ENCODE measurements around the gene KASH5. TPM values are rescaled to one million over a fixed set of nuclear protein-coding genes. Genes with fewer than 3 reads are reported as not detected.
A peak's percentile ranks its signal among the peaks of the same experiment; 100 is the strongest.

KASH5 gene
- total and polyA plus RNA-seq, 2 of the 13 experiments (the other 11 are each of a cell fraction or from before 2014, with no cell fraction given) = not detected

DNA sequence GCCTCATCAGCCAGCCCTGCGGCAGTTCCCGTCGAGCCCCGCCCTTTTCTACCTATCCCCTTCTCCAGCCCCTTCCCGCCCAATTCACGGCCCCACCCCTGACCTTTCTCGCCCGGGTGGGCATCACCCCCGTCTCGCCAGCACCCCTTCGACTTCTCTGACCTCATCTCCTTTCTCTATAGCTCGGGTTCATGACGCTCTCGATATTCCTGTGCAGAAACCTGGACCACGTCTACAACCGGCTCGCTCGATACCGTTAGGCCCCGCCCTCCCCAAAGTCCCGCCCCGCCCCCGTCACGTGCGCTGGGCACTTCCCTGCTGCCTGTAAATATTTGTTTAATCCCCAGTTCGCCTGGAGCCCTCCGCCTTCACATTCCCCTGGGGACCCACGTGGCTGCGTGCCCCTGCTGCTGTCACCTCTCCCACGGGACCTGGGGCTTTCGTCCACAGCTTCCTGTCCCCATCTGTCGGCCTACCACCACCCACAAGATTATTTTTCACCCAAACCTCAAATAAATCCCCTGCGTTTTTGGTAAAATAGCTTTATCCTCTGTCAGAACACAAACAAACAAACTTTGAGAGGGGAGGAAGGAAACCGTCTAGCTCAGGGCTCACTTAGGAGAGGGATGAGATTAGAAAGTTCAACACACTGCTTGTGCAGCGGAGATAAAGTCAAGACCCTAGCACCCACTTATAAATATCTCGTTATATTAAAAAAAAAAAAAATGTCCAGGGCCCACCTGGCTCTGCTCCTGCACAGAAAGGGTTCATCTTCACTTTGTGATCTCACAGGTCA is 47.8 kb upstream of the KASH5 start:
- H4K20me1 ChIP-seq (ENCODE audit: insufficient read depth, low read length) = no peaks in the 10 kb centered on the region
- H3K79me2 ChIP-seq (ENCODE audit: insufficient read depth, low read length) = no peaks in the 10 kb centered on the region
- H3K36me3 ChIP-seq (replicated peaks in 1 of 2; ENCODE audit: control insufficient read depth in 1 of 2, insufficient read depth in 2 of 2, low read length in 2 of 2) = peaks cover 0 to 2% of the 10 kb centered on the region in 2 experiments; a peak in 1 of 5 replicates
- CTCF ChIA-PET (ENCODE audit: low intra/inter-chr PET ratio, low total read pairs) = no interaction called here
- ATAC-seq (peak; percentile 78), FAIRE-seq (no peak), DNase-seq (ENCODE audit: low spot score) (peak; percentile 78)
- no peaks in the 10 kb centered on the region for H3K27me3 ChIP-seq (ENCODE audit: control insufficient read depth in 1 of 2, insufficient read depth in 2 of 2, low read length in 2 of 2)
- H3K4me1 ChIP-seq (ENCODE audit: insufficient read depth, low read length) = peaks cover 15% of the 10 kb centered on the region
- no TSS peak for BruUV-seq (replicated peaks)
- H3K9ac ChIP-seq (ENCODE audit: insufficient read depth, low read depth, low read length) = no peak overlapping the region
- peak overlapping the region in 2 of 3 experiments; percentile 6 to 21; a peak in 2 of 6 replicates for H3K4me3 ChIP-seq (replicated peaks in 1 of 3; ENCODE audit: insufficient read depth in 1 of 3, low read depth in 2 of 3, low read length in 3 of 3)
- H2AFZ ChIP-seq (ENCODE audit: low read length) = no peak overlapping the region
- intact Hi-C loops (cut with micrococcal nuclease; ENCODE audit: unreplicated experiment) (no loop called here), in situ Hi-C loops (cut with HindIII; ENCODE audit: extremely low pct_ligation_motif_present, low pct_unique_long_range_greater_than_20kb) (no loop called here)
- POLR2A ChIA-PET = interaction anchor here (0.6 to 1.1 kb wide), 2 partner anchors 9 to 427 kb away, joined by 3 to 4 read pairs; partner anchors contain the start of gene AP2A1
- H3K27ac ChIP-seq (ENCODE audit: extremely low read length, insufficient read depth, low read length) = no peak overlapping the region
- H3K9me3 ChIP-seq (ENCODE audit: low read length) = no peaks in the 10 kb centered on the region
- peak overlapping the region; percentile 74 for H3K4me2 ChIP-seq (ENCODE audit: low read depth, low read length)
- WGBS (ENCODE audit: low lambda C conversion rate) = 33% methylated on average over 36 of the region's 36 CpGs
- peak; percentile 63 for TF ChIP-seq FOXA3 (CRISPR knock-in tag; IDR thresholded peaks at IDR 0.05)
- TF ChIP-seq THAP11 (CRISPR knock-in tag; IDR thresholded peaks at IDR 0.05) = peak; percentile 58
- TF ChIP-seq, protein P1, sequence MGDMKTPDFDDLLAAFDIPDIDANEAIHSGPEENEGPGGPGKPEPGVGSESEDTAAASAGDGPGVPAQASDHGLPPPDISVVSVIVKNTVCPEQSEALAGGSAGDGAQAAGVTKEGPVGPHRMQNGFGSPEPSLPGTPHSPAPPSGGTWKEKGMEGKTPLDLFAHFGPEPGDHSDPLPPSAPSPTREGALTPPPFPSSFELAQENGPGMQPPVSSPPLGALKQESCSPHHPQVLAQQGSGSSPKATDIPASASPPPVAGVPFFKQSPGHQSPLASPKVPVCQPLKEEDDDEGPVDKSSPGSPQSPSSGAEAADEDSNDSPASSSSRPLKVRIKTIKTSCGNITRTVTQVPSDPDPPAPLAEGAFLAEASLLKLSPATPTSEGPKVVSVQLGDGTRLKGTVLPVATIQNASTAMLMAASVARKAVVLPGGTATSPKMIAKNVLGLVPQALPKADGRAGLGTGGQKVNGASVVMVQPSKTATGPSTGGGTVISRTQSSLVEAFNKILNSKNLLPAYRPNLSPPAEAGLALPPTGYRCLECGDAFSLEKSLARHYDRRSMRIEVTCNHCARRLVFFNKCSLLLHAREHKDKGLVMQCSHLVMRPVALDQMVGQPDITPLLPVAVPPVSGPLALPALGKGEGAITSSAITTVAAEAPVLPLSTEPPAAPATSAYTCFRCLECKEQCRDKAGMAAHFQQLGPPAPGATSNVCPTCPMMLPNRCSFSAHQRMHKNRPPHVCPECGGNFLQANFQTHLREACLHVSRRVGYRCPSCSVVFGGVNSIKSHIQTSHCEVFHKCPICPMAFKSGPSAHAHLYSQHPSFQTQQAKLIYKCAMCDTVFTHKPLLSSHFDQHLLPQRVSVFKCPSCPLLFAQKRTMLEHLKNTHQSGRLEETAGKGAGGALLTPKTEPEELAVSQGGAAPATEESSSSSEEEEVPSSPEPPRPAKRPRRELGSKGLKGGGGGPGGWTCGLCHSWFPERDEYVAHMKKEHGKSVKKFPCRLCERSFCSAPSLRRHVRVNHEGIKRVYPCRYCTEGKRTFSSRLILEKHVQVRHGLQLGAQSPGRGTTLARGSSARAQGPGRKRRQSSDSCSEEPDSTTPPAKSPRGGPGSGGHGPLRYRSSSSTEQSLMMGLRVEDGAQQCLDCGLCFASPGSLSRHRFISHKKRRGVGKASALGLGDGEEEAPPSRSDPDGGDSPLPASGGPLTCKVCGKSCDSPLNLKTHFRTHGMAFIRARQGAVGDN (CRISPR knock-in tag; IDR thresholded peaks at IDR 0.05) = peak; percentile 65
- peak; percentile 34 for TF ChIP-seq GABPB1 (CRISPR knock-in tag; IDR thresholded peaks at IDR 0.05)
- TF ChIP-seq MED1 (CRISPR knock-in tag; IDR thresholded peaks at IDR 0.05) = peak; percentile 49; the same call in 1 of the 2 replicates
- TF ChIP-seq MXD4 (CRISPR knock-in tag; IDR thresholded peaks at IDR 0.05) = peak; percentile 91
- TF ChIP-seq YY1 (IDR thresholded peaks at IDR 0.05; ENCODE audit: insufficient read depth, insufficient replicate concordance, low read depth, low read length) = peak; percentile 12
- TF ChIP-seq MYC (CRISPR knock-in tag; IDR thresholded peaks at IDR 0.05; ENCODE audit: borderline replicate concordance) = peak; percentile 74
- TF ChIP-seq, protein P2, sequence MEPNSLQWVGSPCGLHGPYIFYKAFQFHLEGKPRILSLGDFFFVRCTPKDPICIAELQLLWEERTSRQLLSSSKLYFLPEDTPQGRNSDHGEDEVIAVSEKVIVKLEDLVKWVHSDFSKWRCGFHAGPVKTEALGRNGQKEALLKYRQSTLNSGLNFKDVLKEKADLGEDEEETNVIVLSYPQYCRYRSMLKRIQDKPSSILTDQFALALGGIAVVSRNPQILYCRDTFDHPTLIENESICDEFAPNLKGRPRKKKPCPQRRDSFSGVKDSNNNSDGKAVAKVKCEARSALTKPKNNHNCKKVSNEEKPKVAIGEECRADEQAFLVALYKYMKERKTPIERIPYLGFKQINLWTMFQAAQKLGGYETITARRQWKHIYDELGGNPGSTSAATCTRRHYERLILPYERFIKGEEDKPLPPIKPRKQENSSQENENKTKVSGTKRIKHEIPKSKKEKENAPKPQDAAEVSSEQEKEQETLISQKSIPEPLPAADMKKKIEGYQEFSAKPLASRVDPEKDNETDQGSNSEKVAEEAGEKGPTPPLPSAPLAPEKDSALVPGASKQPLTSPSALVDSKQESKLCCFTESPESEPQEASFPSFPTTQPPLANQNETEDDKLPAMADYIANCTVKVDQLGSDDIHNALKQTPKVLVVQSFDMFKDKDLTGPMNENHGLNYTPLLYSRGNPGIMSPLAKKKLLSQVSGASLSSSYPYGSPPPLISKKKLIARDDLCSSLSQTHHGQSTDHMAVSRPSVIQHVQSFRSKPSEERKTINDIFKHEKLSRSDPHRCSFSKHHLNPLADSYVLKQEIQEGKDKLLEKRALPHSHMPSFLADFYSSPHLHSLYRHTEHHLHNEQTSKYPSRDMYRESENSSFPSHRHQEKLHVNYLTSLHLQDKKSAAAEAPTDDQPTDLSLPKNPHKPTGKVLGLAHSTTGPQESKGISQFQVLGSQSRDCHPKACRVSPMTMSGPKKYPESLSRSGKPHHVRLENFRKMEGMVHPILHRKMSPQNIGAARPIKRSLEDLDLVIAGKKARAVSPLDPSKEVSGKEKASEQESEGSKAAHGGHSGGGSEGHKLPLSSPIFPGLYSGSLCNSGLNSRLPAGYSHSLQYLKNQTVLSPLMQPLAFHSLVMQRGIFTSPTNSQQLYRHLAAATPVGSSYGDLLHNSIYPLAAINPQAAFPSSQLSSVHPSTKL (CRISPR knock-in tag; IDR thresholded peaks at IDR 0.05) = peak; percentile 28; the same call in 1 of the 2 replicates
- peak; percentile 48; the same call in 1 of the 2 replicates for TF ChIP-seq KDM2A (CRISPR knock-in tag; IDR thresholded peaks at IDR 0.05; ENCODE audit: borderline replicate concordance, low read depth)

Measured in HepG2 (cell line).